ENCODE measurements around the gene CCDC172. TPM values are rescaled to one million over a fixed set of nuclear protein-coding genes. Genes with fewer than 3 reads are reported as not detected.

CCDC172 gene
- total and polyA plus RNA-seq, 2 of the 8 experiments (the other 6 are each of a cell fraction or from before 2014, with no cell fraction given) = 1.1 to 3.6 TPM

DNA sequence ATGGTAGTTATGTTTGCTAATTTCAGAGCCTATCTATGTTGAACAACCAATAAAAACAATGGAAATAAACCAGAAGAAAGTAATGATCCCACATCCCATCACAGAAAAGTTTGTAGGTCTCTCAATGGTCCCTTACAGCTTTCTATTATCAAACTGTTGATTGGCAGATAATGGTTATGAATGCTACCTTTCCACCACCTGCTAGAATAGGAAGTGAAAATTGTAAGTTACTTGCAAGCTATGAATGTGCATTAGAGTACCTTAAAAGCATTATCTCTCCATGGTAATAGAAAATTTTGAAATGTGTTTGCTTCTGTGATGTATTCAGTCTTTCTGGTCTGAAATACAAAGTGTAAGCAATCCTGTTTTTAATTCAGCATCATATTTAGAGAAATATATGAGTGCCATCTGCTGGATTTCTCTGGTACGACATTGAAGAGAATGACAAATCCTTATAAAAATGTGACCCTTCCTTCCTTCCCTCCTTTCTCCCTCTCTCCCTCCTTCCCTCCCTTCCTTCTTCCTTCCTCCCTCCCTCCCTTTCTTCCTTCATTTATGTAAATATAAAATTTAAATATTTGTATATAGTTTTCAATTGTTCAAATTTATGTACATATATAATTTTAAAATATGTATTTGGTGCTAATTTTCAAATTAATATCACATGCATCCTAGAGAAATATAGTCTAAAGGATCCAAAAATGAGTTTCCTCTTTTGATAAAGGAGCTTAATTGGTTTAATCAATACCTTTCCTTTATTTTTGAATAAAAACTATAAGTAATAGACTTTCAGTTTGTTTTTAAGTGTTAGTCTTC lies 62.0 kb downstream of the CCDC172 start:
- no peak overlapping the region for H3K4ac ChIP-seq (replicated peaks; ENCODE audit: insufficient read length, low read depth, low read length)
- H4K91ac ChIP-seq (replicated peaks; ENCODE audit: insufficient read length, low read length) = no peak overlapping the region
- no peaks in the 10 kb centered on the region for H3K27me3 ChIP-seq (replicated peaks in 1 of 4; ENCODE audit: control insufficient read depth in 3 of 4, extremely low read depth in 1 of 4, insufficient read depth in 3 of 4, low read length in 3 of 4)
- H2AK5ac ChIP-seq (ENCODE audit: low read depth, low read length) = no peak overlapping the region
- no peak overlapping the region for H3K9ac ChIP-seq (replicated peaks in 1 of 4; ENCODE audit: extremely low read depth in 1 of 4, low read depth in 3 of 4, low read length in 3 of 4)
- no peak overlapping the region for H3K4me3 ChIP-seq (ENCODE audit: extremely low read depth in 1 of 4, insufficient read depth in 2 of 4, low read depth in 3 of 4, low read length in 4 of 4)
- no peak overlapping the region for H2BK15ac ChIP-seq (ENCODE audit: low read length)
- H3K23ac ChIP-seq (ENCODE audit: insufficient read length) = no peak overlapping the region
- no peaks in the 10 kb centered on the region for H3K23me2 ChIP-seq (ENCODE audit: low read depth, low read length)
- H4K5ac ChIP-seq (ENCODE audit: insufficient read length, low read depth, low read length) = no peak overlapping the region
- no peak overlapping the region for H3K27ac ChIP-seq (ENCODE audit: low read depth, low read length)
- no peaks in the 10 kb centered on the region for H3K36me3 ChIP-seq (ENCODE audit: control insufficient read depth in 2 of 4, insufficient read depth in 4 of 4, low read length in 3 of 4)
- H2BK20ac ChIP-seq (ENCODE audit: low read length) = no peak overlapping the region
- H2BK5ac ChIP-seq (ENCODE audit: low read depth, low read length) = no peak overlapping the region
- no peaks in the 10 kb centered on the region for H3K79me2 ChIP-seq (ENCODE audit: control insufficient read depth in 1 of 2, insufficient read depth in 2 of 2, low read length in 2 of 2)
- 13% methylated on average over 1 of the region's 1 CpG; no CpG with 5 or more reads in 1 of the 2 experiments for WGBS, 2 experiments (ENCODE audit: extremely low coverage in 1 of 2, insufficient coverage in 1 of 2, insufficient read length in 1 of 2, insufficient replicate concordance in 2 of 2, low coverage in 1 of 2, low lambda C conversion rate in 2 of 2, missing lambda C conversion rate in 1 of 2)
- ChIA-PET POLR2A (ENCODE audit: partially characterized antibody) (interaction anchor here (0.8 kb wide), 1 partner anchor 116 kb away, joined by 3 read pairs; no protein-coding TSS in a partner anchor), CTCF (ENCODE audit: partially characterized antibody) (interaction anchor here (0.6 to 2.6 kb wide), 21 partner anchors 14 to 1595 kb away, joined by 3 to 18 read pairs (median 3); no protein-coding TSS in a partner anchor)
- no peak overlapping the region for H3K4me2 ChIP-seq (ENCODE audit: insufficient read depth in 1 of 2, low read depth in 2 of 2, low read length in 2 of 2)
- no peak overlapping the region for H2BK12ac ChIP-seq (ENCODE audit: low read depth, low read length)
- peak; percentile 13 for FAIRE-seq
- H2BK120ac ChIP-seq (replicated peaks; ENCODE audit: low read depth, low read length) = no peak overlapping the region
- H3K56ac ChIP-seq (replicated peaks; ENCODE audit: insufficient read length, low read depth, low read length) = no peak overlapping the region
- H4K20me1 ChIP-seq (replicated peaks in 1 of 2; ENCODE audit: control insufficient read depth in 1 of 2, insufficient read depth in 2 of 2, low read length in 2 of 2) = no peaks in the 10 kb centered on the region
- no peak for DNase-seq (ENCODE audit: low read depth in 1 of 2, low spot score in 2 of 2)
- no peak overlapping the region for H4K8ac ChIP-seq (ENCODE audit: extremely low read depth, insufficient read depth, low read length)
- no peaks in the 10 kb centered on the region for H3K9me3 ChIP-seq (ENCODE audit: insufficient read depth in 2 of 2, low read depth in 1 of 2, low read length in 1 of 2)
- H3K79me1 ChIP-seq (ENCODE audit: low read depth, low read length) = no peaks in the 10 kb centered on the region
- no peak overlapping the region for H3K14ac ChIP-seq (ENCODE audit: insufficient read length)
- no peak overlapping the region for H2AFZ ChIP-seq (ENCODE audit: low read length)
- H3K4me1 ChIP-seq (replicated peaks in 1 of 4; ENCODE audit: control insufficient read depth in 3 of 4, insufficient read depth in 4 of 4, low read length in 3 of 4) = no peaks in the 10 kb centered on the region
- H3K18ac ChIP-seq (ENCODE audit: extremely low read depth, low read length) = no peak overlapping the region
- TF ChIP-seq NANOG (IDR thresholded peaks at IDR 0.05; ENCODE audit: insufficient read depth, low read depth, low read length, poor library complexity, severe bottlenecking) (no peak), HDAC2 (IDR thresholded peaks at IDR 0.05; ENCODE audit: borderline replicate concordance in 1 of 2, low read depth in 2 of 2, low read length in 2 of 2) (no peak), SP4 (IDR thresholded peaks at IDR 0.05; ENCODE audit: low read length) (no peak), SIN3A (conservative IDR thresholded peaks at IDR 0.05 in 1 of 2, IDR thresholded peaks at IDR 0.05 in 1 of 2; ENCODE audit: low read depth in 1 of 2, low read length in 2 of 2) (no peak), KDM1A (IDR thresholded peaks at IDR 0.05; ENCODE audit: borderline replicate concordance, low read length) (no peak), CBX8 (IDR thresholded peaks at IDR 0.05; ENCODE audit: borderline replicate concordance, low read depth, low read length) (no peak), CEBPB (IDR thresholded peaks at IDR 0.05; ENCODE audit: low read depth, low read length) (no peak), POLR2AphosphoS5 (IDR thresholded peaks at IDR 0.05; ENCODE audit: low read depth, low read length) (no peak), SIRT6 (IDR thresholded peaks at IDR 0.05; ENCODE audit: low read length) (no peak), BACH1 (IDR thresholded peaks at IDR 0.05; ENCODE audit: low read length) (no peak), CHD2 (IDR thresholded peaks at IDR 0.05; ENCODE audit: low read length) (no peak)
- TF ChIP-seq, protein P1, sequence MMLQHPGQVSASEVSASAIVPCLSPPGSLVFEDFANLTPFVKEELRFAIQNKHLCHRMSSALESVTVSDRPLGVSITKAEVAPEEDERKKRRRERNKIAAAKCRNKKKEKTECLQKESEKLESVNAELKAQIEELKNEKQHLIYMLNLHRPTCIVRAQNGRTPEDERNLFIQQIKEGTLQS (IDR thresholded peaks at IDR 0.05; ENCODE audit: insufficient read depth, low read depth, low read length) = no peak
